HepG2 (cell line): ENCODE data around the gene ARVCF. TPM values are rescaled to one million over a fixed set of nuclear protein-coding genes. Genes with fewer than 3 reads are reported as not detected.

Experiments
- CBX1 ChIP-seq: IDR thresholded peaks from one replicate; pipeline ENCODE4 v1.6.1; 2016; ENCODE audit warnings: antibody characterized with exemption, low read depth
- FOXJ3 ChIP-seq: sonication (generic); formaldehyde crosslinking; IDR thresholded peaks from 2 replicates; pipeline ENCODE4 v1.4.0; 2020; ENCODE audit warnings: missing genetic modification reagents, mild to moderate bottlenecking, borderline replicate concordance
- HNRNPH1 ChIP-seq: fragments of 200-400 bp; formaldehyde crosslinking; optimal IDR thresholded peaks from 2 replicates; pipeline ENCODE3; 2017; ENCODE audit warnings: mild to moderate bottlenecking, low read depth, low read length
- MTF2 ChIP-seq: sonication (generic); formaldehyde crosslinking; IDR thresholded peaks from 2 replicates; pipeline ENCODE4 v1.5.0; 2020; ENCODE audit warnings: missing genetic modification reagents, borderline replicate concordance
- NRL ChIP-seq: sonication (generic); formaldehyde crosslinking; IDR thresholded peaks from 2 replicates; pipeline ENCODE4 v1.5.0; 2020; ENCODE audit warnings: missing genetic modification reagents, mild to moderate bottlenecking, moderate library complexity, borderline replicate concordance
- SIX1 ChIP-seq: sonication (generic); formaldehyde crosslinking; IDR thresholded peaks from 2 replicates; pipeline ENCODE4 v1.4.0; 2020; ENCODE audit warnings: missing genetic modification reagents, borderline replicate concordance
- TEAD2 ChIP-seq: sonication (generic); formaldehyde crosslinking; IDR thresholded peaks from 2 replicates; pipeline ENCODE4 v1.9.0; 2021; ENCODE audit warnings: missing genetic modification reagents
- TGIF2 ChIP-seq: IDR thresholded peaks from 2 replicates; pipeline ENCODE4 v1.6.1; 2016; ENCODE audit warnings: control low read depth, missing compliant biosample characterization
- ZBTB2 ChIP-seq: sonication (generic); formaldehyde crosslinking; IDR thresholded peaks from 2 replicates; pipeline ENCODE4 v1.8.0; 2022; ENCODE audit warnings: low read depth, missing genetic modification reagents
- ZBTB7B ChIP-seq: sonication (generic); formaldehyde crosslinking; IDR thresholded peaks from 2 replicates; pipeline ENCODE4 v1.4.0; 2020; ENCODE audit warnings: missing genetic modification reagents
- ZC3H4 ChIP-seq: sonication (generic); formaldehyde crosslinking; IDR thresholded peaks from 2 replicates; pipeline ENCODE4 v1.4.0; 2020; ENCODE audit warnings: missing genetic modification reagents, borderline replicate concordance
- ZKSCAN5 ChIP-seq: sonication (generic); formaldehyde crosslinking; IDR thresholded peaks from 2 replicates; pipeline ENCODE4 v1.5.1; 2020; ENCODE audit warnings: mild to moderate bottlenecking, missing genetic modification reagents
- ZNF18 ChIP-seq: sonication (generic); formaldehyde crosslinking; IDR thresholded peaks from 2 replicates; pipeline ENCODE4 v1.8.0; 2022; ENCODE audit warnings: mild to moderate bottlenecking, missing genetic modification reagents; ENCODE audit not compliant: insufficient replicate concordance
- ZNF20 ChIP-seq: sonication (generic); formaldehyde crosslinking; IDR thresholded peaks from 2 replicates; pipeline ENCODE4 v1.4.0; 2020; ENCODE audit warnings: mild to moderate bottlenecking, moderate library complexity, missing genetic modification reagents
- ZNF567 ChIP-seq: sonication (generic); formaldehyde crosslinking; IDR thresholded peaks from 2 replicates; pipeline ENCODE4 v1.8.1; 2023; ENCODE audit warnings: mild to moderate bottlenecking, missing genetic modification reagents, borderline replicate concordance
- ZNF616 ChIP-seq: sonication (generic); formaldehyde crosslinking; IDR thresholded peaks from 2 replicates; pipeline ENCODE4 v1.5.0; 2020; ENCODE audit warnings: low read depth, mild to moderate bottlenecking, missing genetic modification reagents
- polyA plus RNA-seq, 8 experiments: library from polyadenylated mRNA; depleted of rRNA in 3 of 8; stranded (reverse) in 7 of 8; unstranded in 1 of 8; fragments of >200 nt; fragmentation: Illumina TruSeq in 4 of 8; extraction: Trizol in 4 of 8; gene quantifications; 2 replicates each; pipeline versions ENCODE4 v1.2.1 to v1.2.3, GENCODE V29; 2011 to 2016; ENCODE audit warnings: low read depth in 4 of 8, missing spikeins in 1 of 8, mixed read lengths in 1 of 8; ENCODE audit not compliant: insufficient read depth in 1 of 8
- total RNA-seq, 5 experiments: library from RNA; depleted of rRNA; stranded (reverse); fragments of >200 nt; fragmentation: Illumina TruSeq; extraction: Trizol; gene quantifications; 2 replicates each; pipeline ENCODE4 v1.2.3, GENCODE V29; 2016; ENCODE audit warnings: low read depth in 1 of 5
- TF ChIP-seq, protein P1 (sequence below): sonication (generic); formaldehyde crosslinking; IDR thresholded peaks from 2 replicates; pipeline ENCODE4 v1.4.0; 2020; ENCODE audit warnings: missing genetic modification reagents
- TF ChIP-seq, protein P2 (sequence below): sonication (generic); formaldehyde crosslinking; IDR thresholded peaks from 2 replicates; pipeline ENCODE4 v1.4.0; 2020; ENCODE audit warnings: mild to moderate bottlenecking, missing genetic modification reagents

ARVCF gene
- total and polyA plus RNA-seq, 2 of the 13 experiments (the other 11 are each of a cell fraction or from before 2014, with no cell fraction given), result 16.4 to 17.7 TPM

DNA sequence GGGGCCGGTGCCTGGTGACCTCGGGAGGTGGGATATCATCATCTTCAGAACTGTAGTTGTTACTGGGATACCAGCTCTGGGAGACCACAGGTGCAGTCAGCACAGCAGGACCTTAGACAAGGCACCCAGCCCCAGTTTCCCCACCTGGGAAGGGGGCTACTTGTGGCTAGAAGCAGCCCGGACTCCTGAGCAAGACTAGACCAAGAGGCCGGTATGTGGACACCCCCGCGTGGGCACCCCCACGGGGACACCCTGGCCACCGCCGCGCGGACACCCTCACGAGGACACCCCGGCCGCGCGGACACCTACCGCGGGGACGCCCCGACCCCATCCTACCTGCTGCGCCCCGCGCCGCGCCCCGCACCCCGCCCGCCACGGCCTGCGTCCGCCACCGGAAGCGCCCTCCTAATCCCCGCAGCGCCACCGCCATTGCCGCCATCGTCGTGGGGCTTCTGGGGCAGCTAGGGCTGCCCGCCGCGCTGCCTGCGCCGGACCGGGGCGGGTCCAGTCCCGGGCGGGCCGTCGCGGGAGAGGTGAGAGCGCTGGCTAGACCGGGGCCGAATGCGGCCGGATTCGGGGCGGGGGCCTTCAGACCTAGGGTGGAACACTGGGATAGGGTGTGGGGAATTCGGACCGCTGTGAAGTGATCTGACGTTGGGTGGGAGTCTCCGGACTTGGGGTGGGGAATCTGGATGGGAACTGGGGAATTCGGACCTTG lies 75.1 kb downstream of the ARVCF start, which contains the start of the genes COMT and TXNRD2 (continued):
- TF ChIP-seq TEAD2 (CRISPR knock-in tag) (no peak), ZBTB7B (CRISPR knock-in tag) (peak; percentile 35; the same call in 1 of the 2 replicates), MTF2 (CRISPR knock-in tag) (no peak), ZKSCAN5 (CRISPR knock-in tag) (no peak), CBX1 (no peak), ZNF18 (CRISPR knock-in tag) (no peak), ZNF616 (no peak), ZNF20 (CRISPR knock-in tag) (no peak), TGIF2 (CRISPR knock-in tag) (no peak), FOXJ3 (CRISPR knock-in tag) (no peak), SIX1 (CRISPR knock-in tag) (no peak), ZBTB2 (CRISPR knock-in tag) (peak; percentile 71; the same call in 1 of the 2 replicates), ZNF567 (CRISPR knock-in tag) (no peak), ZC3H4 (CRISPR knock-in tag) (no peak), HNRNPH1 (no peak), NRL (CRISPR knock-in tag) (no peak)
- TF ChIP-seq, protein P1, sequence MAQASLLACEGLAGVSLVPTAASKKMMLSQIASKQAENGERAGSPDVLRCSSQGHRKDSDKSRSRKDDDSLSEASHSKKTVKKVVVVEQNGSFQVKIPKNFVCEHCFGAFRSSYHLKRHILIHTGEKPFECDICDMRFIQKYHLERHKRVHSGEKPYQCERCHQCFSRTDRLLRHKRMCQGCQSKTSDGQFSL, result no peak
- TF ChIP-seq, protein P2, sequence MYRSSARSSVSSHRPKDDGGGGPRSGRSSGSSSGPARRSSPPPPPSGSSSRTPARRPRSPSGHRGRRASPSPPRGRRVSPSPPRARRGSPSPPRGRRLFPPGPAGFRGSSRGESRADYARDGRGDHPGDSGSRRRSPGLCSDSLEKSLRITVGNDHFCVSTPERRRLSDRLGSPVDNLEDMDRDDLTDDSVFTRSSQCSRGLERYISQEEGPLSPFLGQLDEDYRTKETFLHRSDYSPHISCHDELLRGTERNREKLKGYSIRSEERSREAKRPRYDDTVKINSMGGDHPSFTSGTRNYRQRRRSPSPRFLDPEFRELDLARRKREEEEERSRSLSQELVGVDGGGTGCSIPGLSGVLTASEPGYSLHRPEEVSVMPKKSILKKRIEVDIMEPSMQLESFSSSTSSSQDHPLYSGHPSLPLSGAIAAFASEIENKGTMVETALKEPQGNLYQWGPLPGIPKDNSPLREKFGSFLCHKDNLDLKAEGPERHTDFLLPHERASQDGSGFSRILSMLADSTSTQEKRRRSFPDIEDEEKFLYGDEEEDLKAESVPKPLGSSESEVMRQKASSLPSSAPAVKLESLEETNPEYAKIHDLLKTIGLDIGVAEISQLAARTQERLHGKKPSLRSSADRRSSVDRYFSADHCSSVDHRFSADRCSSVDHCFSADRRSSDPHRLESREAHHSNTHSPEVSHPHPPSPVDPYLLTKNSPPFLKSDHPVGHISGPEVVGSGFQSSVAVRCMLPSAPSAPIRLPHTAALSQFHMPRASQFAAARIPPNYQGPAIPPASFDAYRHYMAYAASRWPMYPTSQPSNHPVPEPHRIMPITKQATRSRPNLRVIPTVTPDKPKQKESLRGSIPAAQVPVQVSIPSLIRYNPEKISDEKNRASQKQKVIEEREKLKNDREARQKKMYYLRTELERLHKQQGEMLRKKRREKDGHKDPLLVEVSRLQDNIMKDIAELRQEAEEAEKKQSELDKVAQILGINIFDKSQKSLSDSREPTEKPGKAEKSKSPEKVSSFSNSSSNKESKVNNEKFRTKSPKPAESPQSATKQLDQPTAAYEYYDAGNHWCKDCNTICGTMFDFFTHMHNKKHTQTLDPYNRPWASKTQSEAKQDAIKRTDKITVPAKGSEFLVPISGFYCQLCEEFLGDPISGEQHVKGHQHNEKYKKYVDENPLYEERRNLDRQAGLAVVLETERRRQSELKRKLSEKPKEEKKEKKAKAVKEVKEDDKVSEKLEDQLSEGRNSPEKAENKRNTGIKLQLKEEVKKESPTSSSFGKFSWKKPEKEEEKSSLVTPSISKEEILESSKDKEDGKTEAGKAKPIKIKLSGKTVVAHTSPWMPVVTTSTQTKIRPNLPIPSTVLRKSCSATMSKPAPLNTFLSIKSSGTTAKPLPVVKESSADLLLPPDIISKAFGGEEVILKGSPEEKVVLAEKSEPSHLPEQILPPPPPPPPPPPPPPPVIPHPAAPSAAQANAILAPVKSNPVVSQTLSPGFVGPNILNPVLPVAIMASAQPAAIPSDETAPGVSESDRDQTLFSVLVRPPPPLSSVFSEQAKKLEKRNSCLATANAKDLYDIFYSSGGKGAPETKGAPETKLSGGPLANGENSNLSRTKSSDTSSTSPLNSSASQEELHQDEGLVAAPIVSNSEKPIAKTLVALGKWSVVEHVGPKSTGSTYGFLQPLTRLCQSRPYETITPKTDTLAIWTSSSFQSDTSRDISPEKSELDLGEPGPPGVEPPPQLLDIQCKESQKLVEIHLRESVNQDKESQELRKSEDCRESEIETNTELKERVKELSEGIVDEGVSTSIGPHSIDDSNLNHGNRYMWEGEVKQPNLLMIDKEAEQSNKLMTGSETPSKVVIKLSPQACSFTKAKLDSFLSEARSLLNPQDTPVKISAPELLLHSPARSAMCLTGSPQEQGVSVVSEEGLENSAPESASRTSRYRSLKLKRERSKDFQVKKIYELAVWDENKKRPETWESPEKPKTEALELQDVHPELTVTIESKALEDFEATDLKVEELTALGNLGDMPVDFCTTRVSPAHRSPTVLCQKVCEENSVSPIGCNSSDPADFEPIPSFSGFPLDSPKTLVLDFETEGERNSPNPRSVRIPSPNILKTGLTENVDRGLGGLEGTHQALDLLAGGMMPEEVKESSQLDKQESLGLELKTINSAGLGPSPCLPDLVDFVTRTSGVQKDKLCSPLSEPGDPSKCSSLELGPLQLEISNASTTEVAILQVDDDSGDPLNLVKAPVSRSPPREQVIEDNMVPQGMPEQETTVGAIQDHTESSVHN (CRISPR knock-in tag), result 0 out of 2 replicates have a peak, but pooled peaks have one; percentile 43
